ENCODE measurements around the gene CYTH1. TPM values are rescaled to one million over a fixed set of nuclear protein-coding genes. Genes with fewer than 3 reads are reported as not detected.

The CYTH1 gene
- total RNA-seq, 1 experiment from 2014 or later, result 9.7 TPM

DNA sequence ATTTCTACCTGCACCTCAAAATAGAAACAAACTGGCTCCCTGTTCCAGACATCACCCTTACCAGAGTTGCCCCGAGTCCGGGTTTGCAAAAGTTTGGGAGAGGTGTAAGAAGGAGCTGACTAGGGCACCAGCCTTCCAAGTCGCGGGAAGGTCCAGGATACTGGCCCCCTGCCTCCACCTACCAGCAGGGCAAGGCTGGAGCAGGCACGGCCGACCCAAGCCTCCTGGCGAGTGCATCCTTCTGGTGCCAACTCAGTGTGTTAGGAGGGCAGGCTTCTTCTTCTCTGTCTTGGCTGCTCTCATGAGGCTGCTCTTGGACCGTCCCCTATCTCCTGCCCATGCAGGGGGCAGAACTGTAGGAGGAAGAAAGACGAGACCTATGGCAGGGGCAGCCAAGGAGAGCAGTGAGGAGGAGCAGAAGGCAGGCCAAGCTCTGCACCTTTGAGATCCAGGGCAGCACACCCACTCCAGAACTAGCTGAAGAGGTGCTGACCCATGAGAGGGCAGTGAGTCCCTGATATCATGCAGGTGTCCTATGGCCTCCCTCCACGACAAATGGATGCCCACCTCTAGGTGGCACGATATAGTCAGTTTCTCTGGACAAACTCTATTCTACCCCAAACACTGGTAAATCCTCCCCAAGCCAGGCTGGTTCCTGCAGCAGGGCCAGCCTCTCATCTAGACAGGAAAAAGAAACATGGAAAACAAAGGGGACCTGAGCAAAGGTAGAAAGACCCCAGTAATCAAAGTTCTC, 54.4 kb downstream of the CYTH1 start:
- Histone ChIP-seq H2BK5ac (ENCODE audit: insufficient read length, low read length) (no peak overlapping the region), H4K8ac (replicated peaks; ENCODE audit: insufficient read length, low read depth, low read length) (no peak overlapping the region), H3K27me3 (ENCODE audit: insufficient read depth, low read length) (no peaks in the 10 kb centered on the region), H3K14ac (ENCODE audit: insufficient read depth, low read length) (no peak overlapping the region; the same call in 1 of the 2 replicates), H2BK15ac (ENCODE audit: low read depth, low read length) (no peak overlapping the region), H3K79me2 (ENCODE audit: insufficient read depth, low read length) (no peaks in the 10 kb centered on the region; the same call in 1 of the 2 replicates), H4K20me1 (ENCODE audit: control insufficient read depth, insufficient read depth, insufficient read length) (no peaks in the 10 kb centered on the region), H3T11ph (ENCODE audit: low read length) (no peak overlapping the region), H3K4ac (ENCODE audit: low read depth, low read length) (no peak overlapping the region), H2AFZ (ENCODE audit: low read length) (no peak overlapping the region), H3K56ac (ENCODE audit: insufficient read length, low read depth, low read length) (no peak overlapping the region), H2AK5ac (ENCODE audit: insufficient read length, low read length) (no peak overlapping the region), H3K4me2 (ENCODE audit: insufficient read depth, insufficient read length, low read length) (no peak overlapping the region), H2BK120ac (ENCODE audit: low read depth, low read length, poor library complexity, severe bottlenecking) (no peak overlapping the region), H3K9ac (ENCODE audit: extremely low read depth, insufficient read length, low read length) (no peak overlapping the region), H3K4me1 (ENCODE audit: insufficient read depth, low read length) (peaks cover 13% of the 10 kb centered on the region; the same call in 1 of the 2 replicates), H2BK20ac (ENCODE audit: low read depth, low read length, poor library complexity, severe bottlenecking) (no peak overlapping the region), H3K79me1 (ENCODE audit: insufficient read depth, low read depth, low read length, poor library complexity, severe bottlenecking) (no peaks in the 10 kb centered on the region), H4K5ac (ENCODE audit: insufficient read length, low read depth, low read length) (no peak overlapping the region), H4K91ac (ENCODE audit: insufficient read length, low read depth, low read length) (no peak overlapping the region), H3K9me3 (ENCODE audit: control insufficient read depth, low read depth, low read length) (no peaks in the 10 kb centered on the region), H3K27ac (ENCODE audit: insufficient read length, low read depth, low read length) (no peak overlapping the region), H3K18ac (ENCODE audit: insufficient read length, low read depth, low read length) (no peak overlapping the region), H3K23me2 (ENCODE audit: insufficient read length, low read depth, low read length, poor library complexity, severe bottlenecking) (peaks cover 12% of the 10 kb centered on the region), H2BK12ac (ENCODE audit: insufficient read length, low read depth, low read length) (no peak overlapping the region), H3K23ac (ENCODE audit: insufficient read length, low read depth, low read length) (no peak overlapping the region)
- no peak overlapping the region for H3K27ac Mint-ChIP-seq
- DNase-seq, result no peak
- TF ChIP-seq CTCF (conservative IDR thresholded peaks at IDR 0.05), result no peak
- peaks cover 38 to 40% of the 10 kb centered on the region in 2 experiments for H3K4me1 Mint-ChIP-seq
- H3K4me3 Mint-ChIP-seq, result no peak overlapping the region
- no CpG with 5 or more reads among the region's 11 CpGs for WGBS (ENCODE audit: extremely low coverage, insufficient read length, low lambda C conversion rate)
- H3K9me3 Mint-ChIP-seq, result no peaks in the 10 kb centered on the region
- no peaks in the 10 kb centered on the region for H3K36me3 Mint-ChIP-seq (ENCODE audit: insufficient read depth in 1 of 3, low read depth in 3 of 3)
- peaks cover 2% of the 10 kb centered on the region; the same call in 1 of the 2 replicates for H3K27me3 Mint-ChIP-seq (ENCODE audit: low read depth)
